GM18517 (cell line): Measurements from ENCODE around the gene CD28.
"Not testable (repeated sequence)": the region's sequence is repeated elsewhere in the genome, so short reads cannot be mapped to it uniquely, and the experiment has no call there.

Source experiments
- ATAC-seq: cut with Tn5 transposase; IDR thresholded peaks from one replicate; pipeline ENCODE4 v1.9.1; 2021; ENCODE audit warnings: mild to moderate bottlenecking, moderate library complexity; ENCODE audit not compliant: unreplicated experiment

The CD28 gene

DNA sequence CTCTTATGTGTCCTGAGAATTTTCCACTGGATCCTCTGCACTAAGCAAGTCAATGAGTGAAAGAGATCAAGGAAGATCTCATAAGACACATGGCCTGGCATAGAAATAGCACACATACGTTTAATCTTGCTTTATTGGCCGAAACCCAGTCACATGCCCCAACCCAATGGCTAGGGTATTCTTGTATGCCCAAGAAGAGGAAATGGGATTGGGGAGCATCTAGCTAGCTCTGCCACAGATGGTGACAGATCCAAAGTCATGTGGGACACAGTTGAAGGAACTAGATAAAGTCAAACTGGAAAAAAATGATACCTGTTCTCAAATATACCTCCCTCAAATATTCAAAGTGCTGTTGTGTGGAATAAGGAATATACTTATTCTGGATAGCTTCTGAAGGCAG is 74.7 kb downstream of the CD28 start:
- ATAC-seq: no peak

DNA sequence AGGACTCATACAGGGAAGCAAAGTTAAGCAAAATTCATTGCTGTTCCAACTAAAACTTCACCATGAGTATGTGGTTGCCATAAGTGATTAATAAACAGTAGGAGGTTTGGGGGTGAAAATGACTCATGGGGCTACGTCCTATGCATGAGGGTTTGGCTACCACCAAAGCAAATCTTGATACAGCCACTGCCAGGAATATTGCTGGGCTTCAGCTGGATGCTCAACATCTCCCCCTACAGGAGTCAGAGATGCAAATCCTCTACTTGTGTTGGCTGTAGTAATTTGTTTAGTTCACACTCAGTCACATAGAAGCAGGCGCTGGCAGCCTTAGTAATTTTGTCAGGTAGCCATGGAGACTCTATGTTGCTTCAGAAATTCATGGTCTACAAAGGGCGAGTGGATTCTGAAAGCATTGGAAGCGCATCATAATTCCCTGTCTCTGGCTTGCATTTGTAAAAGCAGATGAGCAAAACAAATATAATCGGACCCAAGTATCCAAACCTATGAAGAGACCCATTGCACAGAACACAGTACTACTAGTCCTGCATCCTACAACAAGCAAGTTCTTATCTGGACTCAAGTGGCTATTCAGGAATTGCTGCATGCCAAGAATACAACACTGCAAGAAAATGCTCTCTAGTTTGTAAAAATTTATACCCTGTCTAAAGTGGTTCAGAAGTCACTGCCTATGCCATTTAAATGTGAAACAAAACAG is 76.0 kb downstream of the CD28 start:
- ATAC-seq: no peak

DNA sequence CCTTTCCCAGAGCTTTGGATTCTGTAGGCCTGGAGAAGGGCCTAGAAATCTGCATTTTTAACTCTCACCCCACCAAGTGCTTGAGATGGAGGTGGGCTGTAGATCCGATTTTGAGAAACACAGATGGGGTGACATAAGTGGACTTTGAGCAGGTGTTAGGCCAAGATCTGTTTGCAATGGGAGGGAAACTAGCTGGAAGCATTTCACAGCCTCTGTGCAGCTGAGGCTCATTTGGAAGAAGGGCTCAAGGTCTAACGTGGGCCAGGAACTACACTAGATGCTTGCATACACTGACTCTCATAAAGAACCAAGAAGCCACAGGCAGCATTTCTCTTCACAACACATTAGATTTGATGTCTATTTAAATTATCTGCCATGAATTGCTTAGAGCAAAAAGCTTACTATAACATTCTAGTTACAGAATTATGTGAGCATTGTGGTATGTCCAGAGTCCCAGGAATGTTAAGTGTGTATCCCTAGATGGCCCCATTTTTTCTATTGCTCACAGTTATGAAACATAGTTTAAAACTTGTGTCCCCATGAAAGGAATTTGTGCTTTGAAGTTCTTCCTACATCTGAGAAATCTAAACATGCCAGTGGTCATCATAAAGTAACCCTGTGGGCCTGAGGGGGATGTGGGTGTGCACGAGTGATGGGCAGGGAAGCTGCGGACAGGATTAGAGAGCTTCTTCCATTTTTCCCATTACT is 77.2 kb downstream of the CD28 start:
- no peak for ATAC-seq

DNA sequence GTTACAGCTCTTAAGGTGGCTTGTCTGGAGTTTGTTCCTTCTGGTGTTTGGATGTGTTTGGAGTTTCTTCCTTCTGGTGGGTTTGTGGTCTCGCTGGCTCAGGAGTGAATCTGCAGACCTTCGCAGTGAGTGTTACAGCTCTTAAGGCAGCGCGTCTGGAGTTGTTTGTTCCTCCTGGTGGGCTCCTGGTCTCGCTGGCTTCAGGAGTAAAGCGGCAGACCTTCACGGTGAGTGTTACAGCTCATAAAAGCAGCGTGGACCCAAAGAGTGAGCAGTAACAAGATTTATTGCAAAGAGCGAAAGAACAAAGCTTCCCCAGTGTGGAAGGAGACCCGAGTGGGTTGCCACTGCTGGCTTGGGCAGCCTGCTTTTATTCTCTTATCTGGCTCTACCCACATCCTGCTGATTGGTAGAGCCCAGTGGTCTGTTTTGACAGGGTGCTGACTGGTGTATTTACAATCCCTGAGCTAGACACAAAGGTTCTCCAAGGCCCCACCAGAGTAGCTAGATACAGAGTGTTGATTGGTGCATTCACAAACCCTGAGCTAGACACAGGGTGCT is 78.4 kb downstream of the CD28 start:
- ATAC-seq: not testable (repeated sequence)

DNA sequence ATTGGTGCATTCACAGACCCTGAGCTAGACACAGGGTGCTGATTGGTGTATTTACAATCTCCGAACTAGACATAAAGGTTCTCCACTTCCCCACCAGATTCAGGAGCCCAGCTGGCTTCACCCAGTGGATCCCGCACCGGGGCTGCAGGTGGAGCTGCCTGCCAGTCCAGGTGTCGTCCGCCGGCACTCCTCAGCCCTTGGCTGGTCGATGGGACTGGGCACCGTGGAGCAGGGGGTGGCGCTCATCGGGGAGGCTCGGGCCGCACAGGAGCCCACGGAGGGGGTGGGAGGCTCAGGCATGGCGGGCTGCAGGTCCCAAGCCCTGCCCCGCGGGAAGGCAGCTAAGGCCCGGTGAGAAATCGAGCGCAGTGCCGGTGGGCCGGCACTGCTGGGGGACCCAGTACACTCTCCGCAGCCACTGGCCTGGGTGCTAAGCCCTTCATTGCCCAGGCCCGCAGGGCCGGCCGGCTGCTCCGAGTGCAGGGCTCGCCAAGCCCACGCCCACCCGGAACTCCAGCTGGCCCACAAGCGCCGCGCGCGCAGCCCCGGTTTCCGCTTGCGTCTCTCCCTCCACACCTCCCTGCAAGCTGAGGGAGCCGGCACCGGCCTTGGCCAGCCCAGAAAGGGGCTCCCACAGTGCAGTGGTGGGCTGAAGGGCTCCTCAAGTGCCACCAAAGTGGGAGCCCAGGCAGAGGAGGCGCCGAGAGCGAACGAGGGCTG is 79.1 kb downstream of the CD28 start:
- ATAC-seq: not testable (repeated sequence)

DNA sequence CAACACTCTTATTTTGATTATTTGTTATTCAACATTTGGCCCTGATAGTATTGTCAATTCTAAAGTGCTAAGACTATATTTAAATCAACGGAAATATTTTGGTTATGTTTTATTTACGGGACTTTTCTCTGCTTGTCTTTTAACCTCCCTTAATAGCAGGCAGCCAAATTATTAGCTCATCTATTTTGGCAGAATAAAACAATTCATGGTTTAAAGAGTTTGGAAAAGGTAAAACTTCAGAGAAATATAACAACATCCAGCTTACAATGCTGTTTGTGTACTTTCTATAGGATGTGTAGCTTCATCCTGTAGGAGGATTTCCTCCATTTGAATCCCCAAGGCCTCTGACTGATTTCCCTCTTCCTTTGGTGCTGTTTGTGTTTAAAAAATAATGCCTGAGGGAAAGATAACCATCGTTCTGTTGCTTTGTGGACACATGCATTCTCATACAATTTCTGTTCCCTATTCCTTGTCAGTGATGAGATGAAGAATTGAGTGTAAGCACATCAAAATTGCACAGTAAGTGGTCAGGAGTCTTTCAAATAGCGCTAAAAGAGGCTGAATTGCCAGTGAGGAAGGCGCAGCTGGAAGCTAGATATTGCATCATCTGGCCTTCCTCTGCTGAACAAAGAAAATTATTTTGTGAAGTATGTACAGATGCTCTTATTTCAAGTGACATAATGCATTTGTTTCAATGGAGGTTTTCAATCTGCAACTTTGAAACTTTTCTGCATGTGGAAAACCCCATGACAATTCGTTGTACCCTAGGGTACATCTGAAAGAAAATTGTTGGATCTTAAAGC is 80.3 kb downstream of the CD28 start:
- ATAC-seq: no peak

DNA sequence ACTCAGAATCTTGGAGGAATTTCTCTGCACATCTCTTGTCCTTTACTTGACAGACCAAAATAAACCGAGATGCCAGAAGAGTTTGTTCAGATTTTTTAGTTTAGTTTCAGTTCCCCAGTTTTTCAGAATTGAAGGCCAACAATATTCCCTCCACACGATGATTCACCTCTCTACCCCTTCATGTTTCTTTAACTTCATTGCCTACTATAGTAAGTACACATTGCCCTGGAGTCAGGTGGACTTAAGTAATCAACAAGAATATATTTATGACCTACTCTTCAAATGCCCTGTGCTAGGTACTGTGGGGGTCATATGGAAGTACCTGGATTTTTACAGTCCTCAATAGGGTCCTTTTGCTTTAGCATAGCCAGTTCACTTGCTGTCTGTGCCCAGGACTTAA is 81.5 kb downstream of the CD28 start:
- no peak for ATAC-seq
